Choroid plexus epithelial cell (primary cell): ENCODE data around the gene JUP.

Experiments used
- DNase-seq: peaks from one replicate; pipeline ENCODE4 v3.0.0-alpha.2; 2010; ENCODE audit warnings: low read depth
- H3K4me3 ChIP-seq: 2 replicates; pipeline ENCODE4 v1.5.1; 2011; ENCODE audit warnings: low read depth, mild to moderate bottlenecking, control low read depth, low read length, moderate library complexity
- CTCF ChIP-seq: conservative IDR thresholded peaks from 2 replicates; pipeline ENCODE4 v1.5.1; 2011; ENCODE audit warnings: low read depth, mild to moderate bottlenecking, control low read depth, inconsistent platforms, low read length, moderate library complexity

The JUP gene

GRCh38 chr17:41769985-41770384, 16.5 kb downstream of the JUP start:
- no peak overlapping the region for H3K4me3 ChIP-seq
- no peak for DNase-seq

GRCh38 chr17:41769346-41769862, 17.1 kb downstream of the JUP start:
- no peak overlapping the region for H3K4me3 ChIP-seq
- no peak for TF ChIP-seq CTCF
- DNase-seq, result no peak

More at GRCh38 chr17:41769985-41770384, 16.5 kb downstream of the JUP start:
- TF ChIP-seq CTCF, result no peak

- DNase-seq, result no peak
- TF ChIP-seq CTCF, result no peak
- H3K4me3 ChIP-seq, result no peak overlapping the region
Observed at GRCh38 chr17:41768682-41769288, 17.7 kb downstream of the JUP start.

- H3K4me3 ChIP-seq, result no peak overlapping the region
- DNase-seq, result no peak
- TF ChIP-seq CTCF, result no peak
Observed at GRCh38 chr17:41767324-41768042, 19.0 kb downstream of the JUP start.

GRCh38 chr17:41766135-41766534, 20.4 kb downstream of the JUP start:
- no peak for DNase-seq
- TF ChIP-seq CTCF, result no peak

GRCh38 chr17:41763327-41763726, 23.2 kb downstream of the JUP start:
- DNase-seq, result no peak
- no peak overlapping the region for H3K4me3 ChIP-seq
- no peak for TF ChIP-seq CTCF

More at GRCh38 chr17:41766135-41766534, 20.4 kb downstream of the JUP start:
- H3K4me3 ChIP-seq, result no peak overlapping the region

GRCh38 chr17:41762841-41763240, 23.7 kb downstream of the JUP start:
- H3K4me3 ChIP-seq, result no peak overlapping the region
- no peak for DNase-seq
- TF ChIP-seq CTCF, result no peak
